Measurements from ENCODE around the gene CRTC1.

DNA sequence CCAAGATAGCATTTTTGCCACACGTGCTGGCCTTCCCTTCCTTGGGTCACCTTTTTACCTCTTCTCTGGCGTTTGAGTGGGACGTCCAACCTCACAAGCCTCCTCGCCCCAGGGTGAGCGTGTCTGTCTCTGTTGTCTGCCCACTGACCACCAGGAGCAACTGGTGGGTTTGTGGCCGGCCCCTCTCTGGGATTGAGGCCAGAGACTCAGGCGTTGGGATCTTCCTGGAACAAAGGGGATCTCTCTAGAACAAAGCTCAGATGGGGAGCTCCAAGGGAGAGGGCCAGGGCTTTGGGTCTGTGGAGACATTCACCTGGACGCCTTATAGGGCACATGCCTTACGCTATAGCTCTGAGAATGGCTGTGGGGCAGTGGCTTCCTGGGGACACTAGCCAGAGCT lies 90.2 kb downstream of the CRTC1 start:
- TF ChIP-seq, protein P1, sequence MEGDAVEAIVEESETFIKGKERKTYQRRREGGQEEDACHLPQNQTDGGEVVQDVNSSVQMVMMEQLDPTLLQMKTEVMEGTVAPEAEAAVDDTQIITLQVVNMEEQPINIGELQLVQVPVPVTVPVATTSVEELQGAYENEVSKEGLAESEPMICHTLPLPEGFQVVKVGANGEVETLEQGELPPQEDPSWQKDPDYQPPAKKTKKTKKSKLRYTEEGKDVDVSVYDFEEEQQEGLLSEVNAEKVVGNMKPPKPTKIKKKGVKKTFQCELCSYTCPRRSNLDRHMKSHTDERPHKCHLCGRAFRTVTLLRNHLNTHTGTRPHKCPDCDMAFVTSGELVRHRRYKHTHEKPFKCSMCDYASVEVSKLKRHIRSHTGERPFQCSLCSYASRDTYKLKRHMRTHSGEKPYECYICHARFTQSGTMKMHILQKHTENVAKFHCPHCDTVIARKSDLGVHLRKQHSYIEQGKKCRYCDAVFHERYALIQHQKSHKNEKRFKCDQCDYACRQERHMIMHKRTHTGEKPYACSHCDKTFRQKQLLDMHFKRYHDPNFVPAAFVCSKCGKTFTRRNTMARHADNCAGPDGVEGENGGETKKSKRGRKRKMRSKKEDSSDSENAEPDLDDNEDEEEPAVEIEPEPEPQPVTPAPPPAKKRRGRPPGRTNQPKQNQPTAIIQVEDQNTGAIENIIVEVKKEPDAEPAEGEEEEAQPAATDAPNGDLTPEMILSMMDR (IDR thresholded peaks at IDR 0.05), result no peak
- TF ChIP-seq POLR2A (IDR thresholded peaks at IDR 0.05), result no peak

Measured in heart left ventricle (tissue), 13 donors.